Measurements from ENCODE around the gene SPOPL.
"Not testable (repeated sequence)": the region's sequence is repeated elsewhere in the genome, so short reads cannot be mapped to it uniquely, and the experiment has no call there.

SPOPL gene

DNA sequence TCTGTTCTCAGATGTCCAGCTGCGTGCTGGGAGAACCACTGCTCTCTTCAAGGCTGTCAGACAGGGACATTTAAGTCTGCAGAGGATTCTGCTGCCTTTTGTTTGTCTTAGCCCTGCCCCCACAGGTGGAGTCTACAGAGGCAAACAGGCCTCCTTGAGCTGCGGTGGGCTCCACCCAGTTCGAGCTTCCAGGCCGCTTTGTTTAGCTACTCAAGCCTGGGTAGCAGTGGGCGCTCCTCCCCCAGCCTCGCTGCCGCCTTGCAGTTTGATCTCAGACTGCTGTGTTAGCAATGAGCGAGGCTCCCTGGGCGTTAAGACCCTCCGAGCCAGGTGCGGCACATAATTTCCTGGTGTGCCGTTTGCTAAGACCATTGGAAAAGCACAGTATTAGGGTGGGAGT is 42.6 kb downstream of the SPOPL start:
- H3K9ac ChIP-seq (ENCODE audit: low read depth in 1 of 2, low read length in 2 of 2); H3K9me3 ChIP-seq (ENCODE audit: control insufficient read depth in 2 of 2, low read length in 2 of 2); H3K27me3 ChIP-seq (ENCODE audit: control insufficient read depth in 2 of 2, insufficient read depth in 2 of 2, low read length in 2 of 2); H3K36me3 ChIP-seq (ENCODE audit: control insufficient read depth in 2 of 2, insufficient read depth in 2 of 2, low read length in 2 of 2); H3K4me3 ChIP-seq (ENCODE audit: low read length in 2 of 2); H3K27ac ChIP-seq (ENCODE audit: low read depth in 2 of 2, low read length in 2 of 2); H3K4me1 ChIP-seq (ENCODE audit: control insufficient read depth in 2 of 2, insufficient read depth in 2 of 2, low read length in 2 of 2): not testable (repeated sequence)

DNA sequence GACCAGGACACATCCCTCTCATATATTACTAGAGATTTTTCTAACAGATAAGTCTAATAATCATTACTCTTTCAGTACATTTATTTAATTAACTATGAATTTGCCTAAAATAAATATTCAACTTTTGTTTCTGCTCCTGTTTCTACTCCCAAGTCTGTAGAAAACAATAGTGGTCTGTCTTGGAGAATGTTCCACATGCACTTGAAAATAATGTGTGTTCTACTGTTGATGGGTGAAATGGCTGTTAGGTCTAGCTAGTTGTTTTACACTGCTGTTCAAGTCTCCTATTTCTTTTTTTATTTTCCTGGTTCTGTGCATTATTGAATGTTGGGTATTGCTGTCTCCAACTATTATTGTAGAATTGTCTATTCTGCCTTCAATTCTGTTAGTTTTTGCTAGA is 47.2 kb downstream of the SPOPL start:
- no peak overlapping the region for H3K27ac ChIP-seq (ENCODE audit: low read depth in 2 of 2, low read length in 2 of 2)
- no peak overlapping the region for H3K9ac ChIP-seq (ENCODE audit: low read depth in 1 of 2, low read length in 2 of 2)
- H3K27me3 ChIP-seq (ENCODE audit: control insufficient read depth in 2 of 2, insufficient read depth in 2 of 2, low read length in 2 of 2) = no peaks in the 10 kb centered on the region
- H3K4me1 ChIP-seq (ENCODE audit: control insufficient read depth in 2 of 2, insufficient read depth in 2 of 2, low read length in 2 of 2) = no peaks in the 10 kb centered on the region
- H3K9me3 ChIP-seq (ENCODE audit: control insufficient read depth in 2 of 2, low read length in 2 of 2) = no peaks in the 10 kb centered on the region
- peaks cover 2 to 7% of the 10 kb centered on the region in 2 donors for H3K36me3 ChIP-seq (ENCODE audit: control insufficient read depth in 2 of 2, insufficient read depth in 2 of 2, low read length in 2 of 2)
- H3K4me3 ChIP-seq (ENCODE audit: low read length in 2 of 2) = no peak overlapping the region

DNA sequence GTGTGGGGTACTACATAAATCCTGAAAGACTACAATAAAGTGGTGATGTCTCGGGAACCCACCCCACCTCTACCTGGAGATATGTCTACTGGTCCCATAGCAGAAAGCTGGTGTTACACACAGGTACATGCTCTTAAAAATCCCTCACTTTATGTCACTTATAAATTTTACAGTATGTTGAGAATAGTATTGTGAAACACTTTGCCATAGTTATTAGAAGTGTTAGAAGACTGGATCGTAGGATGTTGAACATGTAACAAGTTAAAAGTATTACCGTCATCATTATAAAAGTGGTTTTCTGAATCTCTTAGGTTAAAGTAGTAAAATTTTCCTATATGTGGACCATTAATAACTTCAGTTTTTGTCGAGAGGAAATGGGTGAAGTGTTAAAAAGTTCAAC is 48.6 kb downstream of the SPOPL start:
- no peak overlapping the region for H3K27ac ChIP-seq (ENCODE audit: low read depth in 2 of 2, low read length in 2 of 2)
- peaks cover 12 to 15% of the 10 kb centered on the region in 2 donors for H3K36me3 ChIP-seq (ENCODE audit: control insufficient read depth in 2 of 2, insufficient read depth in 2 of 2, low read length in 2 of 2)
- no peak overlapping the region for H3K4me3 ChIP-seq (ENCODE audit: low read length in 2 of 2)
- H3K4me1 ChIP-seq (ENCODE audit: control insufficient read depth in 2 of 2, insufficient read depth in 2 of 2, low read length in 2 of 2) = no peaks in the 10 kb centered on the region
- H3K27me3 ChIP-seq (ENCODE audit: control insufficient read depth in 2 of 2, insufficient read depth in 2 of 2, low read length in 2 of 2) = no peaks in the 10 kb centered on the region
- no peaks in the 10 kb centered on the region for H3K9me3 ChIP-seq (ENCODE audit: control insufficient read depth in 2 of 2, low read length in 2 of 2)
- no peak overlapping the region for H3K9ac ChIP-seq (ENCODE audit: low read depth in 1 of 2, low read length in 2 of 2)

DNA sequence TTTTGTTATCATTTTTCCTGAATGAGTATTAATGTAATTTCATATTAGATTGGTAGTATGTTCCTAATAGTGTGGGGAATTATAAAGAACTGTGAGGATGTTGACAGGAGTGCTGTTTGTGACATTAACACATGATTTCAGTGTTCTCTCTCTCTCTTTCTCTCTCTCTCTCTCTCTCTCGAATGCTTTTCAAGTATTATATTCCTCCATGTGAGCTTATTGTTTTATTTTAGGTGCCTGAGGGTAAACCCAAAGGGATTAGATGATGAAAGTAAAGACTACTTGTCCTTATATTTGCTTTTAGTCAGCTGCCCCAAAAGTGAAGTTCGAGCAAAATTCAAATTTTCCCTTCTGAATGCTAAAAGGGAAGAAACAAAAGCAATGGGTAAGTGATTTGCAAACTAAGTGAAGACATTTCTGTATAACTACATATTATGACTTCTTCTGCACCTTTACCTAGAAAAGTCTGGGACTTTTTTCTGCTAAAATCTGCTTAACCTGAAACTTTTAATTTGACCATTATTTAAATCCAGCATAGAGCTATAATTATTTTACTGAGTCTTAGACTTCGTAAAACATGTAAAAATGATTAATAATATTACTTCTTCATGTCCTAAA is 49.2 kb downstream of the SPOPL start:
- H3K9ac ChIP-seq (ENCODE audit: low read depth in 1 of 2, low read length in 2 of 2) = no peak overlapping the region
- H3K27ac ChIP-seq (ENCODE audit: low read depth in 2 of 2, low read length in 2 of 2) = no peak overlapping the region
- H3K27me3 ChIP-seq (ENCODE audit: control insufficient read depth in 2 of 2, insufficient read depth in 2 of 2, low read length in 2 of 2) = no peaks in the 10 kb centered on the region
- no peaks in the 10 kb centered on the region for H3K9me3 ChIP-seq (ENCODE audit: control insufficient read depth in 2 of 2, low read length in 2 of 2)
- no peak overlapping the region for H3K4me3 ChIP-seq (ENCODE audit: low read length in 2 of 2)
- H3K36me3 ChIP-seq (ENCODE audit: control insufficient read depth in 2 of 2, insufficient read depth in 2 of 2, low read length in 2 of 2) = peaks cover 11 to 20% of the 10 kb centered on the region in 2 donors
- H3K4me1 ChIP-seq (ENCODE audit: control insufficient read depth in 2 of 2, insufficient read depth in 2 of 2, low read length in 2 of 2) = no peaks in the 10 kb centered on the region

DNA sequence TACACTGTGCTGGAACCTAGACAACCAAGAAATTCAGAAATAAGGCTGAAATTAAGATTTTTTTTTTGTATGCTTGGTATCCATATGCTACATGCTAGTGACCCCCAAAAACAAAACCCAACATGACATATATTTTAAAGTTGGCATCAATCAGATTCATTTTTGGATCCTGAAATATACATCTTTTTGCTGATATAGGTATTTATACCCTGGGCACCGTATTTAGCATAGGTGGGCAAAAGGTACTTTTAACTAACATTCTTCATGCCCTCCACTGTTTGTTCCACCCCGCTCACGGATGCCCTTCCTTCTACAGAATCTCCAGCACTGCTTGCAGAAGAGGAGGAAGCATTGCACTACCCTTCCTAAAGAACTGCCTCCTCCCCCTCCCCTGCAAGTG is 52.6 kb downstream of the SPOPL start:
- H3K36me3 ChIP-seq (ENCODE audit: control insufficient read depth in 2 of 2, insufficient read depth in 2 of 2, low read length in 2 of 2) = peaks cover 11 to 20% of the 10 kb centered on the region in 2 donors
- no peak overlapping the region for H3K9ac ChIP-seq (ENCODE audit: low read depth in 1 of 2, low read length in 2 of 2)
- no peak overlapping the region for H3K27ac ChIP-seq (ENCODE audit: low read depth in 2 of 2, low read length in 2 of 2)
- no peaks in the 10 kb centered on the region for H3K27me3 ChIP-seq (ENCODE audit: control insufficient read depth in 2 of 2, insufficient read depth in 2 of 2, low read length in 2 of 2)
- H3K4me1 ChIP-seq (ENCODE audit: control insufficient read depth in 2 of 2, insufficient read depth in 2 of 2, low read length in 2 of 2) = no peaks in the 10 kb centered on the region
- H3K9me3 ChIP-seq (ENCODE audit: control insufficient read depth in 2 of 2, low read length in 2 of 2) = no peaks in the 10 kb centered on the region
- H3K4me3 ChIP-seq (ENCODE audit: low read length in 2 of 2) = no peak overlapping the region

DNA sequence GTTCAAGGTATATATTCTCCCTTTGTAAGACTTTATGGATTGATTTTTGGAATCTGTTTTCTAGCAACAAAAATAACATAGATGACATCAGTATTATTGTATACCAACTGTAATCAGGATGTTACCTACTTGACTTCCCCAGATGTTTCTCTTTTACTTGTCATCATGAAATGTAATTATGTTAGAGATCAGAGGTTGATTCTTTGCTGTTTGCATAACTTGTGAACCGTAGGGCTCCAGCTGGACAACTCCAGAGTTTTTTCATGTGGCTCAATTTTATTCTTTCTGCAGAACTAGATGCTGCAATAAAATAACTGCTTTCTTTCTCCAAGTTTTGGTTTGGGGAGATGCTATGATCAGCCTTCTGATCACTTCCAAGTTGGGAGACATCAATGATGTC is 58.1 kb downstream of the SPOPL start:
- Histone ChIP-seq H3K4me1 (ENCODE audit: control insufficient read depth in 2 of 2, insufficient read depth in 2 of 2, low read length in 2 of 2) (no peaks in the 10 kb centered on the region), H3K9me3 (ENCODE audit: control insufficient read depth in 2 of 2, low read length in 2 of 2) (no peaks in the 10 kb centered on the region), H3K36me3 (ENCODE audit: control insufficient read depth in 2 of 2, insufficient read depth in 2 of 2, low read length in 2 of 2) (peaks cover 16 to 26% of the 10 kb centered on the region in 2 donors), H3K9ac (ENCODE audit: low read depth in 1 of 2, low read length in 2 of 2) (no peak overlapping the region), H3K4me3 (ENCODE audit: low read length in 2 of 2) (no peak overlapping the region), H3K27ac (ENCODE audit: low read depth in 2 of 2, low read length in 2 of 2) (no peak overlapping the region), H3K27me3 (ENCODE audit: control insufficient read depth in 2 of 2, insufficient read depth in 2 of 2, low read length in 2 of 2) (no peaks in the 10 kb centered on the region)

DNA sequence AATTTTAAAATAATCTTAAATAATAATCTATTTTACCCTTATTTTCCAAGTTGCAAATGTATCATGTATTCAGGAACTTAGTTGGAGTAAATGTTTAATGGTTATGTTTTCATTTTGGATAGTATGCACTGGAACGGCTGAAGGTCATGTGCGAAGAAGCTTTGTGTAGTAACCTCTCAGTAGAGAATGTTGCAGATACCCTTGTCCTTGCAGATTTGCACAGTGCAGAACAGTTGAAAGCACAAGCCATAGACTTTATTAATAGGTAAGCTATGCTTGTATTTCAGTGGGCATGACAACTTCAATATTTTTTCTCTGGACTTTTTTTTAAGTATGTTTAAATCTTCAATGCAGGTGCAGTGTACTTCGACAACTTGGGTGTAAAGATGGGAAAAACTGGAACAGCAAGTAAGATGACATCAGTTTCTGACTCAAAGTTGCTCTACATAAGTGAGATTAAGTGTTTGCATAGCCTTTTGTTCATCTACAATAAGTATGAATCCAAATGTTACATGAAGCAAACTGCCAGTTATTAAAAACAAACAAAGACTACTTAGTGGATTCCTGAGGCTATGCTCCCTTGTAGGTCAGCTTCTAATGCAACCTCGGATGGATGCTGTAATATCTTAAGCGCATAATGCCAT is 63.1 kb downstream of the SPOPL start:
- Histone ChIP-seq H3K9me3 (ENCODE audit: control insufficient read depth in 2 of 2, low read length in 2 of 2) (no peaks in the 10 kb centered on the region), H3K4me3 (ENCODE audit: low read length in 2 of 2) (no peak overlapping the region), H3K9ac (ENCODE audit: low read depth in 1 of 2, low read length in 2 of 2) (no peak overlapping the region), H3K27ac (ENCODE audit: low read depth in 2 of 2, low read length in 2 of 2) (no peak overlapping the region), H3K36me3 (ENCODE audit: control insufficient read depth in 2 of 2, insufficient read depth in 2 of 2, low read length in 2 of 2) (peaks cover 17 to 41% of the 10 kb centered on the region in 2 donors), H3K4me1 (ENCODE audit: control insufficient read depth in 2 of 2, insufficient read depth in 2 of 2, low read length in 2 of 2) (no peaks in the 10 kb centered on the region), H3K27me3 (ENCODE audit: control insufficient read depth in 2 of 2, insufficient read depth in 2 of 2, low read length in 2 of 2) (no peaks in the 10 kb centered on the region)

DNA sequence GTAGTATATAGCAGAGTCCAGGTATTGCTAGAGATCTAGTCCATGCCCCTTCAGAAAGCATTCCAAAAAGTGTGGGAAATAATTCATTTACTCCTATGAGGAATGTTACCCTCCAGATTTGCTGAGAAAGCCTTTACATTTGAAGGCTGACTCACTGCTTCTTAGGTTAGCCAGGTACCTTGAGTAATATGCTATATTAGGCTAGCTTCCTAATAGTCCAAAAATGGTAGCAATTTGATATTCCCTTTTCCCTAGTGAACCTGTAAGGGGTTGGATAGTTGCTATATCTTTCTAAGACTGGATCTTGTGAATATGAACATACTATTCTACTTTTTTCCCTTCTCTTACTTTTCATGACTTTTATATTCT is 63.6 kb downstream of the SPOPL start:
- no peak overlapping the region for H3K4me3 ChIP-seq (ENCODE audit: low read length in 2 of 2)
- H3K27ac ChIP-seq (ENCODE audit: low read depth in 2 of 2, low read length in 2 of 2) = no peak overlapping the region
- no peaks in the 10 kb centered on the region for H3K4me1 ChIP-seq (ENCODE audit: control insufficient read depth in 2 of 2, insufficient read depth in 2 of 2, low read length in 2 of 2)
- H3K36me3 ChIP-seq (ENCODE audit: control insufficient read depth in 2 of 2, insufficient read depth in 2 of 2, low read length in 2 of 2) = peaks cover 19 to 36% of the 10 kb centered on the region in 2 donors
- no peak overlapping the region for H3K9ac ChIP-seq (ENCODE audit: low read depth in 1 of 2, low read length in 2 of 2)
- no peaks in the 10 kb centered on the region for H3K27me3 ChIP-seq (ENCODE audit: control insufficient read depth in 2 of 2, insufficient read depth in 2 of 2, low read length in 2 of 2)
- H3K9me3 ChIP-seq (ENCODE audit: control insufficient read depth in 2 of 2, low read length in 2 of 2) = no peaks in the 10 kb centered on the region

DNA sequence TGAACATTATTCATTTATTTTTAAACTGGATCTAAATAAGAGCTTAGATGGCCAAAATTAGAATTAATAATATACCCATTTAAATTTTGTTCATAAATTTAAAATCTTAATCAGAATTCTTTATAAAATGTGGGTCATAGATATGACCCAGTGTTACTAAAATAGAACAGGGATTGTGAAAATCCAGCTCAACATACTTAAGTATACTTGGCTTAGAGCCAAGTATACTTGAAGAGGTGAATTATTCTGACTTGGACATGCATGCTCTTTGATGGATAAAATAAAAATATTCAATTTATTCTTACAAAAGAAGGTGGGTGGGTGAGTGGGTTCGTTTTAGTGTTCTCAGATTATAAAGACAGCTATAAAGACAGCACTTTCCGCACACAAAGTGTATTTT is 70.7 kb downstream of the SPOPL start:
- Histone ChIP-seq H3K9me3 (ENCODE audit: control insufficient read depth in 2 of 2, low read length in 2 of 2) (no peaks in the 10 kb centered on the region), H3K4me1 (ENCODE audit: control insufficient read depth in 2 of 2, insufficient read depth in 2 of 2, low read length in 2 of 2) (no peaks in the 10 kb centered on the region), H3K4me3 (ENCODE audit: low read length in 2 of 2) (no peak overlapping the region), H3K36me3 (ENCODE audit: control insufficient read depth in 2 of 2, insufficient read depth in 2 of 2, low read length in 2 of 2) (peaks cover 20 to 22% of the 10 kb centered on the region in 2 donors), H3K27ac (ENCODE audit: low read depth in 2 of 2, low read length in 2 of 2) (no peak overlapping the region), H3K27me3 (ENCODE audit: control insufficient read depth in 2 of 2, insufficient read depth in 2 of 2, low read length in 2 of 2) (no peaks in the 10 kb centered on the region), H3K9ac (ENCODE audit: low read depth in 1 of 2, low read length in 2 of 2) (no peak overlapping the region)

DNA sequence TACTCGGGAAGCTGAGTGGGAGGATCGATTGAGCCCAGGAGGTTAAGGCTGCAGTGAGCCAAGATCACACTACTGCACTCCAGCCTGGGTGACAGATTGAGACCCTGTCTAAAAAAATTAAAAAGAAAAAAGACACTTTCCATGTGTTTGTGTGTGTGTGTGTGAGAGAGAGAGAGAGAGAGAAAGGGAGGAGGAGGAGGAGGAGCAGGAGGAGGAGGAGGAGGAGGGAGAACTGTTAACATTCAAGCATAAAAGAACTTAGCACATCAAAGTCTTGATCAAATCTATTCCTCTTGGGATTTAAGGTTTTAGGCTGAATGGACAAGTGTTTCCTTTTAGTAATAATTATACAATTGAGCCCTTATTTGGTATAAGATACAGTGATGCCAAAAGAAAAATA is 75.5 kb downstream of the SPOPL start:
- Histone ChIP-seq H3K36me3 (ENCODE audit: control insufficient read depth in 2 of 2, insufficient read depth in 2 of 2, low read length in 2 of 2) (peaks cover 10 to 11% of the 10 kb centered on the region in 2 donors), H3K27ac (ENCODE audit: low read depth in 2 of 2, low read length in 2 of 2) (no peak overlapping the region)

More for the DNA sequence above, 75.5 kb downstream of the SPOPL start:
- no peaks in the 10 kb centered on the region for H3K9me3 ChIP-seq (ENCODE audit: control insufficient read depth in 2 of 2, low read length in 2 of 2)
- H3K4me1 ChIP-seq (ENCODE audit: control insufficient read depth in 2 of 2, insufficient read depth in 2 of 2, low read length in 2 of 2) = no peaks in the 10 kb centered on the region
- no peaks in the 10 kb centered on the region for H3K27me3 ChIP-seq (ENCODE audit: control insufficient read depth in 2 of 2, insufficient read depth in 2 of 2, low read length in 2 of 2)
- H3K9ac ChIP-seq (ENCODE audit: low read depth in 1 of 2, low read length in 2 of 2) = no peak overlapping the region
- no peak overlapping the region for H3K4me3 ChIP-seq (ENCODE audit: low read length in 2 of 2)

Measured in mucosa of rectum (tissue), 2 donors.